GM12878 (cell line): ENCODE results near the gene TMEM45B. TPM values are rescaled to one million over a fixed set of nuclear protein-coding genes. Genes with fewer than 3 reads are reported as not detected.

ENCODE experiments used
- ATAC-seq: fragments of 200-7000 bp; cut with Tn5 transposase; 3 replicates; pipeline ENCODE4 v1.9.1; 2020; ENCODE audit warnings: mild to moderate bottlenecking, moderate library complexity
- BruUV-seq: library from RNA; stranded (reverse); fragments of 400-500 nt; replicated peaks from 2 replicates; lab custom pipeline; 2021; lab: Mats Ljungman, UMichigan
- CTCF ChIA-PET: fragments of 300-600 bp; sonication (Branson Sonifier 250); formaldehyde crosslinking; extraction: SDS; loops from one replicate; lab custom pipeline; 2021; ENCODE audit warnings: inconsistent platforms; lab: Yijun Ruan, JAX
- POLR2A ChIA-PET: fragments of 350-600 bp; formaldehyde crosslinking; extraction: SDS; loops from one replicate; lab custom pipeline; 2021; ENCODE audit warnings: inconsistent platforms; lab: Charles Lee
- RAD21 ChIA-PET: fragments of 300-600 bp; sonication (Branson Sonifier 250); formaldehyde crosslinking; loops from one replicate; lab custom pipeline; 2023; ENCODE audit warnings: antibody characterized with exemption; ENCODE audit not compliant: unreplicated experiment; lab: Charles Lee
- SMC1A ChIA-PET: fragments of 300-600 bp; sonication (Branson Sonifier 250); formaldehyde crosslinking; loops from one replicate; lab custom pipeline; 2023; ENCODE audit not compliant: unreplicated experiment, uncharacterized antibody; lab: Charles Lee
- DNase-seq: peaks from one replicate; pipeline ENCODE4 v3.0.0-alpha.2; 2011; ENCODE audit warnings: low read depth, low spot score
- FAIRE-seq: peaks from 3 replicates; lab custom pipeline; 2011; peaks lifted over from hg19 to GRCh38; lab: Jason Lieb, UNC
- H2AFZ ChIP-seq: 2 replicates; pipeline ENCODE4 v1.6.0; 2011; ENCODE audit warnings: low read depth, low read length, control low read depth; ENCODE audit not compliant: control insufficient read depth
- H3K27ac ChIP-seq: 2 replicates; pipeline ENCODE4 v1.5.1; 2011; ENCODE audit warnings: control low read depth; ENCODE audit not compliant: control insufficient read depth, insufficient read depth
- H3K27me3 ChIP-seq, 2 experiments: replicated peaks in 1 of 2; 2 replicates each; pipeline versions ENCODE4 v1.6.0 to v1.6.1; 2011; ENCODE audit warnings: low read length in 1 of 2; ENCODE audit not compliant: control insufficient read depth in 2 of 2, insufficient read depth in 2 of 2
- H3K36me3 ChIP-seq, 2 experiments: 2 replicates each; pipeline ENCODE4 v1.5.1; 2011; ENCODE audit warnings: low read length in 1 of 2; ENCODE audit not compliant: control insufficient read depth in 2 of 2, insufficient read depth in 2 of 2
- H3K4me1 ChIP-seq: 2 replicates; pipeline ENCODE4 v1.6.1; 2011; ENCODE audit warnings: mild to moderate bottlenecking, low read length, moderate library complexity, mixed read lengths; ENCODE audit not compliant: control insufficient read depth, insufficient read depth
- H3K4me2 ChIP-seq: 2 replicates; pipeline ENCODE4 v1.6.0; 2011; ENCODE audit warnings: control low read depth; ENCODE audit not compliant: control insufficient read depth, insufficient read depth
- H3K4me3 ChIP-seq: fragments of 200-600 bp; sonication (generic); 2 replicates; pipeline ENCODE4 v1.5.1; 2016
- H3K79me2 ChIP-seq: 2 replicates; pipeline ENCODE4 v1.6.0; 2011; ENCODE audit warnings: low read length; ENCODE audit not compliant: control insufficient read depth, insufficient read depth
- H3K9ac ChIP-seq: 2 replicates; pipeline ENCODE4 v1.8.0; 2011; ENCODE audit warnings: low read length, control low read depth, mixed read lengths; ENCODE audit not compliant: control insufficient read depth, insufficient read depth
- H3K9me3 ChIP-seq: replicated peaks from 3 replicates; pipeline ENCODE4 v1.5.1; 2011; ENCODE audit warnings: mild to moderate bottlenecking, low read length; ENCODE audit not compliant: control insufficient read depth, insufficient read depth
- H4K20me1 ChIP-seq: 2 replicates; pipeline ENCODE4 v1.6.0; 2011; ENCODE audit not compliant: control insufficient read depth, insufficient read depth
- ATF7 ChIP-seq: fragments of 450-650 bp; IDR thresholded peaks from 2 replicates; pipeline ENCODE4 v1.6.1; 2016; ENCODE audit warnings: low read depth, mild to moderate bottlenecking
- BCL3 ChIP-seq: IDR thresholded peaks from 2 replicates; pipeline ENCODE4 v1.6.1; 2011; ENCODE audit warnings: borderline replicate concordance, low read depth, mild to moderate bottlenecking, moderate library complexity, low read length; ENCODE audit not compliant: insufficient read depth, poor library complexity, severe bottlenecking
- BMI1 ChIP-seq: fragments of 450-650 bp; IDR thresholded peaks from 2 replicates; pipeline ENCODE4 v1.6.1; 2016; ENCODE audit warnings: mild to moderate bottlenecking, moderate library complexity, borderline replicate concordance
- MTA2 ChIP-seq: fragments of 450-650 bp; IDR thresholded peaks from 2 replicates; pipeline ENCODE4 v1.6.1; 2016; ENCODE audit warnings: low read depth, mild to moderate bottlenecking, moderate library complexity
- PKNOX1 ChIP-seq: fragments of 450-650 bp; IDR thresholded peaks from 2 replicates; pipeline ENCODE4 v1.6.1; 2016; ENCODE audit warnings: mild to moderate bottlenecking
- RCOR1 ChIP-seq: conservative IDR thresholded peaks from 2 replicates; pipeline ENCODE4 v1.6.1; 2012; ENCODE audit warnings: low read depth, low read length, improper control_type of control experiment
- RUNX3 ChIP-seq: IDR thresholded peaks from 2 replicates; pipeline ENCODE4 v1.6.1; 2012; ENCODE audit warnings: low read length, inconsistent platforms
- WGBS: methylation state at CpG from one replicate; pipeline ENCODE4 v1.1.6; 2016; ENCODE audit warnings: low lambda C conversion rate; ENCODE audit not compliant: insufficient replicate concordance, insufficient coverage; ENCODE audit errors: missing lambda C conversion rate; 5-methylcytosine and 5-hydroxymethylcytosine counted together
- in situ Hi-C: fragments of 300-500 bp; cut with MboI; formaldehyde crosslinking; loops from 9 replicates; pipeline ENCODE4 v1.14.3; 2018; ENCODE audit warnings: mixed read lengths
- intact Hi-C: fragments of 100-400 bp; cut with micrococcal nuclease; formaldehyde crosslinking; loops from one replicate; pipeline ENCODE4 v1.14.2; 2022; ENCODE audit not compliant: unreplicated experiment
- polyA plus RNA-seq, 11 experiments: library from polyadenylated mRNA; depleted of rRNA in 4 of 11; unstranded in 6 of 11; stranded (reverse) in 5 of 11; fragments of >200 nt; fragmentation: Nextera tagmentation in 4 of 11; fragmentation: Illumina TruSeq in 1 of 11; extraction: Ambion mirVana in 4 of 11; extraction: Trizol in 1 of 11; gene quantifications; 1 replicate in 1 of 11; 2 replicates in 10 of 11; pipeline versions ENCODE4 v1.2.1 to v1.2.3, GENCODE V29; 2011 to 2016; ENCODE audit warnings: inconsistent platforms in 2 of 11, missing spikeins in 2 of 11, low read depth in 1 of 11
- total RNA-seq, 4 experiments: library from RNA; depleted of rRNA in 3 of 4; stranded (reverse); fragments of >200 nt in 3 of 4; fragmentation: Illumina TruSeq in 1 of 4; extraction: Trizol in 1 of 4; gene quantifications; 2 replicates each; pipeline versions ENCODE4 v1.2.1 to v1.2.3, GENCODE V29; 2013 to 2021
- TF ChIP-seq, protein P1 (sequence below): fragments of 450-650 bp; formaldehyde crosslinking; IDR thresholded peaks from 2 replicates; pipeline ENCODE4 v1.5.0; 2022; ENCODE audit warnings: mild to moderate bottlenecking, missing genetic modification characterization
- TF ChIP-seq, protein P2 (sequence below): IDR thresholded peaks from 2 replicates; pipeline ENCODE4 v1.6.1; 2011; ENCODE audit warnings: mild to moderate bottlenecking, low read depth, low read length, moderate library complexity; ENCODE audit not compliant: insufficient replicate concordance
- TF ChIP-seq, protein P3 (sequence below): fragments of 450-650 bp; IDR thresholded peaks from 2 replicates; pipeline ENCODE4 v1.6.1; 2017; ENCODE audit warnings: mild to moderate bottlenecking, low read depth, inconsistent platforms; ENCODE audit not compliant: poor library complexity, severe bottlenecking

Gene TMEM45B
- total and polyA plus RNA-seq, 10 of the 15 experiments (the other 5 are each of a cell fraction or from before 2014, with no cell fraction given), result 0.05 to 0.13 TPM; not detected in 8

DNA sequence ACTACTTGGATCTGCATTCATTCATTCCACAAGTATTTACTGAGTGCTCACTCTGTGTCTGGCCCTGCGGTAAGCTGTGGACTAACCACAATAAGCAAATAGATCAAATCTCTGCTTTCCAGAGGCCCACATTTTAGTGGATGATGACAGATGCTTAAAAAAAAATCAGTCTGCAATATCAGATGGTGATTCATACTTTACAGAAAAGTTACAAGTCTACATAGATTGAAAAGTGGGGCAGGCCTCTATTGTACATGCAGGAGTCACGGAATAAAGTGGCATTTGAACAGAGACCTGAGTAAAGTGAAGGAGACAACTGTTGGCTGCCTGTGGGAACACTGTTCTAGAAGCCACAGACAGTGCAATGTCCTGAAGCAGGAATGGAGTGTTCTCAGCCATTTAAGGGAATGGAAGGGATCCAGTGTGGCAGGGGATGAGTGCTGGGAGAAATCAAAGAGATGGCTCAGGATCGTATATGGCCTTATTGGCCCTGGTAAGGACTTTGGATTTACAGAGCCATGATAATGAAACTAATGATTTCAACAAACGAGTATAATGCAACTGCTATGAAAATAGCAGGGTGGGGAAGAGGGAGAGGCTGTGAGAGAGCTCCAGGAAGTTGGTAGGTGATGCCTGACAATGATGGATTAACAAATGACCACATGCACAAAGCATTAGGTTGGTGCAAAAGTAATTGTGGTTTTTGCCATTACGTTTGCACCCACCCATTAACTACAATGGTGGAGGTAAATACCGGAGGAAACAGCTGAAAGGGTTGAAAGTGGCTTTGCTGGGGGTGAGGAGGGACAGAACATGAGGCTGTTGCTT, 31.1 kb downstream of the TMEM45B start:
- FAIRE-seq, result peak; percentile 18
- Histone ChIP-seq H2AFZ (no peak overlapping the region), H3K27ac (no peak overlapping the region), H3K4me3 (no peak overlapping the region), H3K9ac (no peak overlapping the region), H3K36me3 (no peaks in the 10 kb centered on the region), H3K4me1 (no peaks in the 10 kb centered on the region), H3K9me3 (no peaks in the 10 kb centered on the region), H4K20me1 (no peaks in the 10 kb centered on the region), H3K27me3 (no peaks in the 10 kb centered on the region), H3K79me2 (no peaks in the 10 kb centered on the region), H3K4me2 (no peak overlapping the region)
- ChIA-PET RAD21 (no interaction called here), SMC1A (no interaction called here), CTCF (no interaction called here), POLR2A (no interaction called here)
- peak; percentile 81 for ATAC-seq
- BruUV-seq, result no TSS peak
- in situ Hi-C loops, result no loop called here
- peak; percentile 42; the same call in 1 of the 2 replicates for TF ChIP-seq MTA2
- TF ChIP-seq BMI1, result no peak
- peak; percentile 50 for TF ChIP-seq ATF7
- TF ChIP-seq, protein P1, sequence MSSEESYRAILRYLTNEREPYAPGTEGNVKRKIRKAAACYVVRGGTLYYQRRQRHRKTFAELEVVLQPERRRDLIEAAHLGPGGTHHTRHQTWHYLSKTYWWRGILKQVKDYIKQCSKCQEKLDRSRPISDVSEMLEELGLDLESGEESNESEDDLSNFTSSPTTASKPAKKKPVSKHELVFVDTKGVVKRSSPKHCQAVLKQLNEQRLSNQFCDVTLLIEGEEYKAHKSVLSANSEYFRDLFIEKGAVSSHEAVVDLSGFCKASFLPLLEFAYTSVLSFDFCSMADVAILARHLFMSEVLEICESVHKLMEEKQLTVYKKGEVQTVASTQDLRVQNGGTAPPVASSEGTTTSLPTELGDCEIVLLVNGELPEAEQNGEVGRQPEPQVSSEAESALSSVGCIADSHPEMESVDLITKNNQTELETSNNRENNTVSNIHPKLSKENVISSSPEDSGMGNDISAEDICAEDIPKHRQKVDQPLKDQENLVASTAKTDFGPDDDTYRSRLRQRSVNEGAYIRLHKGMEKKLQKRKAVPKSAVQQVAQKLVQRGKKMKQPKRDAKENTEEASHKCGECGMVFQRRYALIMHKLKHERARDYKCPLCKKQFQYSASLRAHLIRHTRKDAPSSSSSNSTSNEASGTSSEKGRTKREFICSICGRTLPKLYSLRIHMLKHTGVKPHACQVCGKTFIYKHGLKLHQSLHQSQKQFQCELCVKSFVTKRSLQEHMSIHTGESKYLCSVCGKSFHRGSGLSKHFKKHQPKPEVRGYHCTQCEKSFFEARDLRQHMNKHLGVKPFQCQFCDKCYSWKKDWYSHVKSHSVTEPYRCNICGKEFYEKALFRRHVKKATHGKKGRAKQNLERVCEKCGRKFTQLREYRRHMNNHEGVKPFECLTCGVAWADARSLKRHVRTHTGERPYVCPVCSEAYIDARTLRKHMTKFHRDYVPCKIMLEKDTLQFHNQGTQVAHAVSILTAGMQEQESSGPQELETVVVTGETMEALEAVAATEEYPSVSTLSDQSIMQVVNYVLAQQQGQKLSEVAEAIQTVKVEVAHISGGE (CRISPR knock-in tag), result no peak
- TF ChIP-seq RCOR1, result no peak
- TF ChIP-seq, protein P2, sequence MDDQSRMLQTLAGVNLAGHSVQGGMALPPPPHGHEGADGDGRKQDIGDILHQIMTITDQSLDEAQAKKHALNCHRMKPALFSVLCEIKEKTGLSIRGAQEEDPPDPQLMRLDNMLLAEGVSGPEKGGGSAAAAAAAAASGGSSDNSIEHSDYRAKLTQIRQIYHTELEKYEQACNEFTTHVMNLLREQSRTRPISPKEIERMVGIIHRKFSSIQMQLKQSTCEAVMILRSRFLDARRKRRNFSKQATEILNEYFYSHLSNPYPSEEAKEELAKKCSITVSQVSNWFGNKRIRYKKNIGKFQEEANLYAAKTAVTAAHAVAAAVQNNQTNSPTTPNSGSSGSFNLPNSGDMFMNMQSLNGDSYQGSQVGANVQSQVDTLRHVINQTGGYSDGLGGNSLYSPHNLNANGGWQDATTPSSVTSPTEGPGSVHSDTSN, result peak; percentile 72
- peak; percentile 44; the same call in 1 of the 2 replicates for TF ChIP-seq RUNX3
- TF ChIP-seq, protein P3, sequence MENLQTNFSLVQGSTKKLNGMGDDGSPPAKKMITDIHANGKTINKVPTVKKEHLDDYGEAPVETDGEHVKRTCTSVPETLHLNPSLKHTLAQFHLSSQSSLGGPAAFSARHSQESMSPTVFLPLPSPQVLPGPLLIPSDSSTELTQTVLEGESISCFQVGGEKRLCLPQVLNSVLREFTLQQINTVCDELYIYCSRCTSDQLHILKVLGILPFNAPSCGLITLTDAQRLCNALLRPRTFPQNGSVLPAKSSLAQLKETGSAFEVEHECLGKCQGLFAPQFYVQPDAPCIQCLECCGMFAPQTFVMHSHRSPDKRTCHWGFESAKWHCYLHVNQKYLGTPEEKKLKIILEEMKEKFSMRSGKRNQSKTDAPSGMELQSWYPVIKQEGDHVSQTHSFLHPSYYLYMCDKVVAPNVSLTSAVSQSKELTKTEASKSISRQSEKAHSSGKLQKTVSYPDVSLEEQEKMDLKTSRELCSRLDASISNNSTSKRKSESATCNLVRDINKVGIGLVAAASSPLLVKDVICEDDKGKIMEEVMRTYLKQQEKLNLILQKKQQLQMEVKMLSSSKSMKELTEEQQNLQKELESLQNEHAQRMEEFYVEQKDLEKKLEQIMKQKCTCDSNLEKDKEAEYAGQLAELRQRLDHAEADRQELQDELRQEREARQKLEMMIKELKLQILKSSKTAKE, result no peak
- TF ChIP-seq BCL3, result no peak
- peak; percentile 91 for TF ChIP-seq PKNOX1
- intact Hi-C loops, result no loop called here
- WGBS, result 24% methylated on average over 6 of the region's 6 CpGs
- peak; percentile 17 for DNase-seq
